H1 (cell line): ENCODE results near the gene RMND5A. TPM values are rescaled to one million over a fixed set of nuclear protein-coding genes. Genes with fewer than 3 reads are reported as not detected.

ENCODE experiments used
- NRF1 ChIP-seq: IDR thresholded peaks from 2 replicates; pipeline ENCODE4 v1.6.1; 2011; ENCODE audit warnings: mild to moderate bottlenecking, low read depth, low read length, improper control_type of control experiment
- POU5F1 ChIP-seq: IDR thresholded peaks from 2 replicates; pipeline ENCODE4 v1.6.1; 2011; ENCODE audit warnings: low read depth, mild to moderate bottlenecking, low read length, moderate library complexity
- RNF2 ChIP-seq: fragments of 200-900, 300-1000 bp; sonication (generic); IDR thresholded peaks from 2 replicates; pipeline ENCODE4 v1.7.1; 2016; ENCODE audit warnings: borderline replicate concordance, low read depth, mild to moderate bottlenecking, antibody characterized with exemption, low read length; ENCODE audit not compliant: poor library complexity, severe bottlenecking; ENCODE audit errors: missing control alignments
- polyA plus RNA-seq, 7 experiments: library from polyadenylated mRNA; depleted of rRNA in 3 of 7; stranded (reverse) in 5 of 7; unstranded in 2 of 7; fragments of >200 nt in 5 of 7; fragments of 200-250 nt in 2 of 7; gene quantifications; 1 replicate in 5 of 7; 2 replicates in 1 of 7; 4 replicates in 1 of 7; pipeline versions ENCODE4 v1.2.1 to v1.2.3, GENCODE V29; 2011 to 2013; ENCODE audit warnings: missing spikeins in 2 of 7, mixed read lengths in 2 of 7
- total RNA-seq: library from RNA; stranded (reverse); fragmentation: NEBNext Ultra II Directional; extraction: Animal tissue kit (Norgen Biotek cat#: 25700); gene quantifications from 2 replicates; pipeline ENCODE4 v1.2.1, GENCODE V29; 2021

RMND5A gene
- total and polyA plus RNA-seq, 2 of the 8 experiments (the other 6 are each of a cell fraction or from before 2014, with no cell fraction given): 21.0 to 66.2 TPM

GRCh38 chr2:86752934-86753333, 32.8 kb downstream of the RMND5A start (continued):
- TF ChIP-seq NRF1 (no peak), POU5F1 (no peak), RNF2 (no peak)
